ENCODE measurements around the gene HSPBAP1.

The HSPBAP1 gene

GRCh38 chr3:122793568-122794416, at the start of gene HSPBAP1:
TSS of gene HSPBAP1 (minus strand) at chr3:122793831. CDS start at chr3:122793680, 151 bp downstream.
- DNase-seq (ENCODE audit: low read depth in 3 of 3), result peak; percentile 79 to 88 (median 85)

- no peak for DNase-seq (ENCODE audit: low read depth in 3 of 3)
These were observed 42.0 kb upstream of the HSPBAP1 start for GRCh38 chr3:122835590-122835989.

GRCh38 chr3:122828281-122828680, 34.6 kb upstream of the HSPBAP1 start:
- DNase-seq (ENCODE audit: low read depth in 3 of 3), result no peak

GRCh38 chr3:122826278-122826677, 32.6 kb upstream of the HSPBAP1 start:
- no peak for DNase-seq (ENCODE audit: low read depth in 3 of 3)

- no peak for DNase-seq (ENCODE audit: low read depth in 3 of 3)
These were observed 31.8 kb upstream of the HSPBAP1 start for GRCh38 chr3:122825460-122825859.

- DNase-seq (ENCODE audit: low read depth in 3 of 3), result no peak
These were observed 31.1 kb upstream of the HSPBAP1 start for GRCh38 chr3:122824465-122825381.

GRCh38 chr3:122816587-122816986, 23.0 kb upstream of the HSPBAP1 start:
- no peak for DNase-seq (ENCODE audit: low read depth in 3 of 3)

- DNase-seq (ENCODE audit: low read depth in 3 of 3), result no peak
These were observed 17.1 kb upstream of the HSPBAP1 start for GRCh38 chr3:122810734-122811133.

- DNase-seq (ENCODE audit: low read depth in 3 of 3), result no peak
These were observed 10.3 kb upstream of the HSPBAP1 start for GRCh38 chr3:122803977-122804376.

GRCh38 chr3:122802323-122802722, 8.7 kb upstream of the HSPBAP1 start:
- no peak for DNase-seq (ENCODE audit: low read depth in 3 of 3)

- DNase-seq (ENCODE audit: low read depth in 3 of 3), result no peak
These were observed 7.1 kb upstream of the HSPBAP1 start for GRCh38 chr3:122800706-122801237.

- no peak for DNase-seq (ENCODE audit: low read depth in 3 of 3)
These were observed 6.4 kb upstream of the HSPBAP1 start for GRCh38 chr3:122800031-122800430.

- DNase-seq (ENCODE audit: low read depth in 3 of 3), result no peak
These were observed 5.7 kb upstream of the HSPBAP1 start for GRCh38 chr3:122799322-122799721.

GRCh38 chr3:122797291-122797690, 3.7 kb upstream of the HSPBAP1 start:
- no peak for DNase-seq (ENCODE audit: low read depth in 3 of 3)

GRCh38 chr3:122795674-122796195, 2.1 kb upstream of the HSPBAP1 start:
- no peak for DNase-seq (ENCODE audit: low read depth in 3 of 3)

- DNase-seq (ENCODE audit: low read depth in 3 of 3), result peak in 2 of 3 experiments; percentile 31 to 64
These were observed 1.4 kb upstream of the HSPBAP1 start, which contains the start of gene SLC49A4 for GRCh38 chr3:122794779-122795673. TSS of gene SLC49A4 (plus strand) at chr3:122795069. CDS start at chr3:122795193, 124 bp downstream.

- DNase-seq (ENCODE audit: low read depth in 3 of 3), result no peak
These were observed 800 bp upstream of the HSPBAP1 start for GRCh38 chr3:122794483-122794778.

- no peak for DNase-seq (ENCODE audit: low read depth in 3 of 3)
These were observed 3.9 kb downstream of the HSPBAP1 start for GRCh38 chr3:122789585-122790273.

GRCh38 chr3:122787872-122788271, 5.8 kb downstream of the HSPBAP1 start:
- DNase-seq (ENCODE audit: low read depth in 3 of 3), result no peak

GRCh38 chr3:122786066-122786465, 7.6 kb downstream of the HSPBAP1 start:
- DNase-seq (ENCODE audit: low read depth in 3 of 3), result no peak
